ENCODE results near the gene EEFSEC.

Gene EEFSEC

GRCh38 chr3:128419311-128419710 lies 266.0 kb downstream of the EEFSEC start:
- no peak for DNase-seq

DNA sequence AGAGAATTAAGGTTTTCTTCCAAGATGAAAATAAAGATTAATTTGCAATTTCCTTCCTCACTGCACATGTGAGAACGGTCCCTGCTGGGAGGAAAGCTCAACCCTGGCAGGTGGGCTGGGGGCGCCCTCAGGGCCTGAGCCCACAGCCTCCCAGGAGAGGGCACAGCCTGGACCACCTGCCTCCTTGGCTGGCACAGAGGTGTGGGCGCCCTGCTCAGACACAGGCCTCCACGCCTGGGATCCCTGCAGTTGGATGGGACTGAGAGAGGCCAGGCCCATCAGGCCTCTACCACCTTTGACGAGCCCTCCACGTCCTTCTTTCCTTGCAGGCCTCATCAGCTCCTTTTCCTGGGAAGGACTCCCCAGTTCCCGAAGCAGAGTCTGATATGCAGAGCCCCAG lies 267.0 kb downstream of the EEFSEC start:
- no peak for DNase-seq

DNA sequence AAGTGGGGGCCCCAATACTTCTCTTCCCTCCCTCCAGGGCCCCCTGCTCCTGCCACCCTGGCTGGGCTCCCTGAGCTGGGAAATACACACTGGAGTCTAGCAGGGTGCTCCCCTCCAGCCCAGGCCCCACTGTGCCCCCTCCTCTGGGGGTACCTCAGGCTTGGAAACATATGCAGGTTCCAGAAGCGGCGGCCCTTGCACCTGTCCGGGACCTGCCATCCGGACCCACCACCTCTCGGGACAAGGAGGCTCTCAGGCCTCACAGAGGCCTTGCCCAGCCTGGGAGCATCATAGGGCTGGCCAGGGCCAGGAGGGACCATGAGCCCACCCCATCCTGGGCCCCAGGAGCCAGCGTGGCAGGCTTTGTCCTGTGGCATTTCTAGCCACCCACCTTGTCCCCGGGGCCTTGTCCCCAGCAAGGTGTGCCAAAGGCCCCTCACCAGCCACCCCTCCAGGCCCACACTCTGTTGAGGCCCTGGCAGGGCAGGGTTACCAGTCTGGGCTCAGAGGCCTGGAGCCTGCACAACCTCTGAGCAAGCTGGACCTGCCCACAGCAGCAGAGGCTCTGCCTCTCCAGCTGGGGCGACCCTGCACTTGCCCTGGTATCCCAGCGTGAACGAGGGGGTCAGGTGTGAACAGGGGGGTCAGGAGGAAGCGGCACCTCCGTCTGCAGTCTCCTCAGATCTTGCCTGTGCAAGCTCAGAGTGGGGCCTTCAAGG lies 267.6 kb downstream of the EEFSEC start:
- DNase-seq: no peak

DNA sequence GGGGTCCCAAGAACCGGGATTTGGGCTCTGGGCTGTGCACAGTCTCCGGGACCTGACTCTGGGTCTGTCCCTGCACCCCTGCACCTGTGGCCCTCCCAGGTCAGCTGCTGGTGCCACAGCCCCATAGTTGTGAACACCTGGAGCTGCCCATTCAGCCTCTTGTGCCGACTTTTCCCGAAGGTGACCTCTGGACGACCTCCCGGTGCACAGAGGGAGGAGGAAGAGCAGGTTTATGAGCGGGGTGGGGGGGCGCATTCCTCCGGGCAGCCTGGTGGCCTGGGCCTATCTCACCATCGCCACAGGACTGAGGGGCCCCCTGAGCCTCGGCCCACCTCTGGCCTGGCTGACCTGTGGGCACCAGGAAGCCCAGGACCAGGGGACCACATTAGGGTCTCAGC lies 268.2 kb downstream of the EEFSEC start:
- no peak for DNase-seq

- no peak for DNase-seq
Measured at GRCh38 chr3:128421966-128422365, 268.7 kb downstream of the EEFSEC start.

GRCh38 chr3:128422762-128423524 lies 269.7 kb downstream of the EEFSEC start:
- no peak for DNase-seq

DNA sequence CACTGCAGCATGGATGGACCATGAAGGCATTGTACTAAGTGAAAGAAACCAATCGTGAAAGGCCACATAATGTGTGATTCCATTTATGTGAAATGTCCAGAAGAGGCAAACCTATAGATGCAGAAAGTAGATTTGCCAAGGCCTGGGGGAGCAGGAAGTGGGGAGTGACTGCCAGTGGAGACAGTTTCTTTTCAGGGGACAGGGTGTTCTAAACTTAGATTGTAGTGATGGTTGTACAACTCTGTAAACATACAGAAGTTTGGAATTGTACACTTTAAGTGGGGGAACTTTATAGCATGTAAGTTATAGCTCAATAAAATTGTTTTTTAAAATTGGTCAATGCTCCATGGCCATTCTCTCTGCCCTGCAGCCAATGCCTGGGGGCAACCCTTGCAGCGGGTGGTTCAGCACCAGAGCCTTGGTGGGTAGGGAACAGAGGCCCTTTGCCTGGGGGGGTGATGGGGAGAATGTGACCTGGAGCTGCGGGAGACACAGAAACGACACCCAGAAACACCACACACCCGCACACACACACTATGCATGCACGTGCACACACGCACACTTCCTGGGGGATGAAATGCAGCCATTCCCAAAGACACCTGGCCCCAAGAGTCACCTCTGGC lies 270.4 kb downstream of the EEFSEC start:
- DNase-seq: no peak

- DNase-seq: no peak
Measured at GRCh38 chr3:128424508-128425069, 271.3 kb downstream of the EEFSEC start.

DNA sequence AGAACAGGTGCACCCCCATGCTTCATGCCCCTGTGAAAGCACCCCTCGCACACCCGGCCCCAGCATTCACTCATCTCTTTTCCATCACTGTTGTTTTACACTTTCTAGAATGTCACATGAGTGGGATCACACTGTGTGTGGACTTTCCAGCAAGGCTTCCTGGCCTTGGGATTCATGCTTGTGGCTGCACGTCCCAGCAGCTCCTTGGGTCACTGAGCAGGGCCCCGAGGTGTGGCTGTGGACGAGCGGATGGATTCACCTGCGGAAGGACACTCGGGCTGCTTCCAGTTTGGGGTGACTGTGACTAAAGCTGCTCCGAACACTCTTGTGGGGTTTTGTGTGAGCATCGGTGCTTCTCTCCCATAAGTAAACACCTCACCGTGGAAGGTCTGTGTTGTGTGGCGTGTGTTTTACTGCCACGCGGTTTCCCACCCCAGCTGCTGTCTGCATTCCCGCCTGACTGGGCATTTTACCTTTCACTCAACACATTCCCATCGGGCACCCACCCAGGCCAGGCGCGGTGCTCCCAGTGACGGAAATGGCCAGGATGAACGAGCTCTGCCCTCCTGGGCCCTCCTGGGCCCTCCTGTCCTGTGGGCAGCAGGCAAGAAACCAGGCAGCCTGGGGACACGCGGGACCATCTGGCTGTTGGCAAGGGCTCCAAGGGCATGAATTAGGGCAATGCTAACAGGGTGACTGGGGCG lies 272.0 kb downstream of the EEFSEC start:
- DNase-seq: no peak

DNA sequence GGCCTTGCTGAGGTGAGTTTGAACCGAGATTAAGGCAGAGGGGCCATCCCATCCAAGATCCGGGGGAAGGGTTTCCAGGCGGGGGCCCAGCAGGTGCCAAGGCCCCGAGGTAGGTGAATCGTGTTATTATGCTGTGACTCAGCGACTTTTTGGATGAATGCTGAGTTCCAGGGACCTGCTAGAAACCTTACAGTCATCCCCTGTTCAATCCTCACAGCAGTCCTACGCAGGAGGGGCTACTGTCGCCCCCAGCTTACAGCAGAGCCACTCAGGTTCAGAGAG lies 272.5 kb downstream of the EEFSEC start:
- DNase-seq: no peak

DNA sequence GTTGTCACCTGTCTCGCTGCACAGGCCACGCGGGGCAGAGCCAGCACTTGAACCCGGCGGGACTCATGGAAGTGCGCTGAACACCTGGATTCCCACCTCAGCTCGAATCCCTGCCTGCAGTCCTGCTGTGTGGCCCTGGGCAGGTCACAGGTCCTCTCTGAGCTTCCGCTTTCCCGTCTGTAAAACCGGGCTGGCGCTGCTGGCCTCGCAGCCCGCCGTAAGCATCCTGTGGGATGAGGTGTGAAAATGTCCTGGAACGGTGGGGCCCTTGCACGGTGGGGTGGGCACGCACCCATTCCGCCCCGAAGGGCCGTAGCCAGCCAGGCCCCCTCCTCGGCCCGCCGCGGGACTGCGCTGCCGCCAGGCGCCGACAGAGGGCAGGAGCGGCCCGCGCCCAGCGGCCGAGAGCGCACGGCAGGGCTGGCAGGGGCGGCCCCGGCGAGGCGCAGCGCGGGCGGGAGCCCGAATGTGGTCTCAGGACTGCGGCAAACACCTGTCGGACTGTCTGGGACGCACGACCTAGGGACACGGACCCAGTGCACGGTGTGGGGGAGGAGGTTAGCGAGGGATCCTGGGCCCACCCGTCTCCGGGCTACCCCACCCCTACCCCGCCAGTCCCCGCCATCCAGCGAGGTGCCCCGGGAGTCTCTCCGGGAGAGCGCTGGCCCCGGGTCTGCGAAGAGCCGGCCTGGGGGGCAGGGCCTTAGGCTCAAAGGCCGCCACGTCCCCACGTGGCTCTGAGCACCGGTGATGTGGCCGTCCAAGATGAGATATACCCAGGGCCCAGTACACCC lies 273.0 kb downstream of the EEFSEC start:
- no peak for DNase-seq

- DNase-seq: no peak
Measured at GRCh38 chr3:128427175-128427857, 274.0 kb downstream of the EEFSEC start.

- no peak for DNase-seq
Measured at GRCh38 chr3:128427872-128428822, 274.9 kb downstream of the EEFSEC start.

DNA sequence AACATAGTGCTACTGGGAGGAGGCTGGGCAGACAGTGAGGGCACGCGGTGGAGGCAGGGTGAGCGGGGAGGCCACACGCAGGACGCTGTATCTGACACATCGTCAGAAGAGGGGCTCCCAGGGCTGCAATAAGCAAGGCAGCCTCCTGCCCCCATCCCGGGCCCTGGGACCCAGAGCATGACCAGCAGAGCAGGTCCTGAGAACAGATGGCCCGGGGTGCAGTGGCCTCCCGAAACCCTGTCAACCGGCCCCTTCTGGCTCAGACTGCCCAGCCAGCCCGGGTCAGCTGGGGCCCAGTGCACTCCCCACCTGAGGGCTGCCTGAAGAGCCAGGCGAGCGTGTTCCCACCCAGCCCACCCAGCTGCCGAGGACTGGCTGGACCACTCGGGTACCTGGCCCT lies 276.0 kb downstream of the EEFSEC start:
- DNase-seq: no peak

DNA sequence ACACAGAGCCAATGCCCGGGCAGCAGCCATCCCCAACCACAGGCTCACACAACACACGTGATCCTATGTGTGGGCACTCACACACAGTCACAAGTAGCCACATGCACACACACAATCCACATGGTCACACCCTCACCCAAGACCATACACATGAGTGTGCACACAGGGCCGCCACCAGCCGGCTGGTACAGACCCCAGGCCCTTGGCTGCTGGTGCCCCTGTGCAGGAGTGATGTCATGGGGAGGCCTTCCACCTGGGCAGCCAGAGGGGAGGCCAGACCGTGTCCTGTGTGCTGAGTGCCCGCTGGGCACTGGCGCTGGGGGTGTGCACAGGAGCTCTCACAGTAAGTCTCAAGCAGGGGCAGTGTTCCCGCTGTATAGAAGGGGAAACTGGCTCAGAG lies 276.5 kb downstream of the EEFSEC start:
- DNase-seq: no peak

DNA sequence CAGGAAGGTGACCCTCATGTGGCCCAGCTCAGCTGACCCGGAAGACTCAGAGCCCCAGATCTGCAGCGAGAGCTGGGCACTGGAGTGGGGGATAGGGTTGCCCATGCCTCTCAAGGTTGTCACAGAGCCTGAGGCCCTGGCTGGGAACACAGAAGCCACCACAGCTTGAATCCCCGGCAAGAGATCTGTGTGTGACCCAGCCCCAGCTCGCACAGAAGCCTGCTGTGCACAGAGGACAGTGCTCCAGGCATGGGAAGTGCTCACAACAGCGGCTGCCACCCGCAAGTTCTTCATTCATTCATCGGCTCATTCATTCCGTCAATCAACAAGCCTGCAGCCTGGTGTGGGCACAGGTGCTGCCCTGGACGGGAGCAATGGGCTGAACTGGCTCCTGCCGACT lies 277.0 kb downstream of the EEFSEC start:
- DNase-seq: no peak

- no peak for DNase-seq
Measured at GRCh38 chr3:128430731-128431130, 277.4 kb downstream of the EEFSEC start.

- no peak for DNase-seq
Measured at GRCh38 chr3:128431803-128432300, 278.6 kb downstream of the EEFSEC start.

- no peak for DNase-seq
Measured at GRCh38 chr3:128432301-128432970, 279.2 kb downstream of the EEFSEC start.

All from NCI-H2081 treated with DMSO at 0.1 percent for 48 hours (cell line).